Transverse colon (tissue), 3 donors: ENCODE data around the gene APOC4.

Experiments used
- EP300 ChIP-seq: sonication (generic); formaldehyde crosslinking; IDR thresholded peaks from one replicate; pipeline ENCODE4 v1.6.1; 2017; ENCODE audit warnings: antibody characterized with exemption, low read depth
- TF ChIP-seq, protein P1 (sequence below), 5 experiments: fragments of 200-600 bp in 3 of 5; fragments of 450-650 bp in 2 of 5; sonication (generic) in 3 of 5; IDR thresholded peaks; 1 replicate in 2 of 5; 2 replicates in 3 of 5; pipeline ENCODE4 v1.5.1; 2016 to 2017; ENCODE audit warnings: antibody characterized with exemption in 5 of 5, inconsistent platforms in 3 of 5, mild to moderate bottlenecking in 2 of 5, moderate library complexity in 1 of 5

DNA sequence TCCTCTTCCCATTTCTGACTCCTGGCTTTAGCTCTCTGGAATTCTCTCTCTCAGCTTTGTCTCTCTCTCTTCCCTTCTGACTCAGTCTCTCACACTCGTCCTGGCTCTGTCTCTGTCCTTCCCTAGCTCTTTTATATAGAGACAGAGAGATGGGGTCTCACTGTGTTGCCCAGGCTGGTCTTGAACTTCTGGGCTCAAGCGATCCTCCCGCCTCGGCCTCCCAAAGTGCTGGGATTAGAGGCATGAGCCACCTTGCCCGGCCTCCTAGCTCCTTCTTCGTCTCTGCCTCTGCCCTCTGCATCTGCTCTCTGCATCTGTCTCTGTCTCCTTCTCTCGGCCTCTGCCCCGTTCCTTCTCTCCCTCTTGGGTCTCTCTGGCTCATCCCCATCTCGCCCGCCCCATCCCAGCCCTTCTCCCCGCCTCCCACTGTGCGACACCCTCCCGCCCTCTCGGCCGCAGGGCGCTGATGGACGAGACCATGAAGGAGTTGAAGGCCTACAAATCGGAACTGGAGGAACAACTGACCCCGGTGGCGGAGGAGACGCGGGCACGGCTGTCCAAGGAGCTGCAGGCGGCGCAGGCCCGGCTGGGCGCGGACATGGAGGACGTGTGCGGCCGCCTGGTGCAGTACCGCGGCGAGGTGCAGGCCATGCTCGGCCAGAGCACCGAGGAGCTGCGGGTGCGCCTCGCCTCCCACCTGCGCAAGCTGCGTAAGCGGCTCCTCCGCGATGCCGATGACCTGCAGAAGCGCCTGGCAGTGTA is 33.8 kb upstream of the APOC4 start:
- TF ChIP-seq, protein P1, sequence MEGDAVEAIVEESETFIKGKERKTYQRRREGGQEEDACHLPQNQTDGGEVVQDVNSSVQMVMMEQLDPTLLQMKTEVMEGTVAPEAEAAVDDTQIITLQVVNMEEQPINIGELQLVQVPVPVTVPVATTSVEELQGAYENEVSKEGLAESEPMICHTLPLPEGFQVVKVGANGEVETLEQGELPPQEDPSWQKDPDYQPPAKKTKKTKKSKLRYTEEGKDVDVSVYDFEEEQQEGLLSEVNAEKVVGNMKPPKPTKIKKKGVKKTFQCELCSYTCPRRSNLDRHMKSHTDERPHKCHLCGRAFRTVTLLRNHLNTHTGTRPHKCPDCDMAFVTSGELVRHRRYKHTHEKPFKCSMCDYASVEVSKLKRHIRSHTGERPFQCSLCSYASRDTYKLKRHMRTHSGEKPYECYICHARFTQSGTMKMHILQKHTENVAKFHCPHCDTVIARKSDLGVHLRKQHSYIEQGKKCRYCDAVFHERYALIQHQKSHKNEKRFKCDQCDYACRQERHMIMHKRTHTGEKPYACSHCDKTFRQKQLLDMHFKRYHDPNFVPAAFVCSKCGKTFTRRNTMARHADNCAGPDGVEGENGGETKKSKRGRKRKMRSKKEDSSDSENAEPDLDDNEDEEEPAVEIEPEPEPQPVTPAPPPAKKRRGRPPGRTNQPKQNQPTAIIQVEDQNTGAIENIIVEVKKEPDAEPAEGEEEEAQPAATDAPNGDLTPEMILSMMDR (IDR thresholded peaks at IDR 0.05): no peak
- no peak for TF ChIP-seq EP300
